Activated gamma-delta T cell treated with Interleukin-2 at 50 U/mL for 16 hours (primary cell): ENCODE data around the gene PSPC1.
"Not testable (repeated sequence)": the region's sequence is repeated elsewhere in the genome, so short reads cannot be mapped to it uniquely, and the experiment has no call there.

Source experiments
- DNase-seq: peaks from one replicate; pipeline ENCODE4 v3.0.0-alpha.2; 2020

The PSPC1 gene

GRCh38 chr13:19763618-19764017 is 19.1 kb downstream of the PSPC1 start:
- DNase-seq = no peak

- no peak for DNase-seq
Measured at GRCh38 chr13:19759669-19760068, 23.1 kb downstream of the PSPC1 start.

GRCh38 chr13:19742643-19743042 is 40.1 kb downstream of the PSPC1 start:
- no peak for DNase-seq

GRCh38 chr13:19737844-19738557 is 44.7 kb downstream of the PSPC1 start:
- DNase-seq = no peak

- DNase-seq = no peak
Measured at GRCh38 chr13:19726611-19727010, 56.1 kb downstream of the PSPC1 start.

- no peak for DNase-seq
Measured at GRCh38 chr13:19725320-19725719, 57.4 kb downstream of the PSPC1 start.

GRCh38 chr13:19720039-19720438 is 62.7 kb downstream of the PSPC1 start:
- DNase-seq = no peak

- no peak for DNase-seq
Measured at GRCh38 chr13:19713186-19713965, 69.4 kb downstream of the PSPC1 start.

GRCh38 chr13:19709782-19710181 is 73.0 kb downstream of the PSPC1 start:
- DNase-seq = not testable (repeated sequence)

GRCh38 chr13:19709039-19709438 is 73.7 kb downstream of the PSPC1 start:
- not testable (repeated sequence) for DNase-seq

- not testable (repeated sequence) for DNase-seq
Measured at GRCh38 chr13:19704256-19704655, 78.5 kb downstream of the PSPC1 start.

- DNase-seq = not testable (repeated sequence)
Measured at GRCh38 chr13:19701619-19702018, 81.1 kb downstream of the PSPC1 start.

GRCh38 chr13:19700963-19701362 is 81.8 kb downstream of the PSPC1 start:
- not testable (repeated sequence) for DNase-seq

GRCh38 chr13:19695829-19696228 is 86.9 kb downstream of the PSPC1 start:
- DNase-seq = no peak

GRCh38 chr13:19695428-19695827 is 87.3 kb downstream of the PSPC1 start:
- DNase-seq = no peak

GRCh38 chr13:19691447-19691846 is 91.3 kb downstream of the PSPC1 start:
- DNase-seq = not testable (repeated sequence)

- DNase-seq = no peak
Measured at GRCh38 chr13:19685437-19685836, 97.3 kb downstream of the PSPC1 start.

- no peak for DNase-seq
Measured at GRCh38 chr13:19685034-19685433, 97.7 kb downstream of the PSPC1 start.

GRCh38 chr13:19681517-19681916 is 101.2 kb downstream of the PSPC1 start:
- no peak for DNase-seq

GRCh38 chr13:19680751-19681150 is 102.0 kb downstream of the PSPC1 start:
- DNase-seq = no peak

- DNase-seq = no peak
Measured at GRCh38 chr13:19676168-19676567, 106.6 kb downstream of the PSPC1 start.

- DNase-seq = no peak
Measured at GRCh38 chr13:19674898-19675297, 107.8 kb downstream of the PSPC1 start.

GRCh38 chr13:19673473-19674430 is 109.0 kb downstream of the PSPC1 start:
- no peak for DNase-seq
